HG02763 (cell line): ENCODE results near the gene ACTBL2.
"Not testable (repeated sequence)": the region's sequence is repeated elsewhere in the genome, so short reads cannot be mapped to it uniquely, and the experiment has no call there.

ENCODE experiments used
- ATAC-seq: cut with Tn5 transposase; IDR thresholded peaks from one replicate; pipeline ENCODE4 v1.9.1; 2021; ENCODE audit warnings: mild to moderate bottlenecking, moderate library complexity; ENCODE audit not compliant: unreplicated experiment

ACTBL2 gene

GRCh38 chr5:57482671-57483106, at the start of gene ACTBL2:
ACTBL2 (minus strand) TSS chr5:57482811; CDS start chr5:57482707, 104 bp downstream.
- no peak for ATAC-seq

- no peak for ATAC-seq
These were observed 48.7 kb upstream of the ACTBL2 start for GRCh38 chr5:57531333-57531732.

GRCh38 chr5:57529864-57530263, 47.3 kb upstream of the ACTBL2 start:
- ATAC-seq = peak; percentile 58

GRCh38 chr5:57527870-57528269, 45.3 kb upstream of the ACTBL2 start:
- no peak for ATAC-seq

- no peak for ATAC-seq
These were observed 41.9 kb upstream of the ACTBL2 start for GRCh38 chr5:57524348-57525060.

- not testable (repeated sequence) for ATAC-seq
These were observed 39.9 kb upstream of the ACTBL2 start for GRCh38 chr5:57522477-57522876.

- not testable (repeated sequence) for ATAC-seq
These were observed 35.8 kb upstream of the ACTBL2 start for GRCh38 chr5:57518415-57518814.

GRCh38 chr5:57517250-57517649, 34.6 kb upstream of the ACTBL2 start:
- ATAC-seq = no peak

GRCh38 chr5:57513785-57514184, 31.2 kb upstream of the ACTBL2 start:
- ATAC-seq = no peak

GRCh38 chr5:57511321-57511720, 28.7 kb upstream of the ACTBL2 start:
- no peak for ATAC-seq

- ATAC-seq = no peak
These were observed 27.1 kb upstream of the ACTBL2 start for GRCh38 chr5:57509501-57510260.

- no peak for ATAC-seq
These were observed 25.6 kb upstream of the ACTBL2 start for GRCh38 chr5:57508211-57508610.

- no peak for ATAC-seq
These were observed 22.9 kb upstream of the ACTBL2 start for GRCh38 chr5:57505272-57506200.

- ATAC-seq = no peak
These were observed 21.7 kb upstream of the ACTBL2 start for GRCh38 chr5:57504357-57504756.

- ATAC-seq = no peak
These were observed 20.8 kb upstream of the ACTBL2 start for GRCh38 chr5:57503433-57503832.

GRCh38 chr5:57501414-57502201, 19.0 kb upstream of the ACTBL2 start:
- no peak for ATAC-seq

- peak; percentile 82 for ATAC-seq
These were observed 16.8 kb upstream of the ACTBL2 start for GRCh38 chr5:57499262-57500050.

GRCh38 chr5:57497733-57498132, 15.1 kb upstream of the ACTBL2 start:
- no peak for ATAC-seq

- peak; percentile 29 for ATAC-seq
These were observed 12.9 kb upstream of the ACTBL2 start for GRCh38 chr5:57495285-57496086.
